T-helper 2 cell treated with Interferon-gamma antibody and Interleukin-4, amounts not matched to agents 5 μg/mL and 100 μg/mL, for 36 hours (primary cell): ENCODE data around the gene FBXW9.
A peak's percentile ranks its signal among the peaks of the same experiment; 100 is the strongest.
"Not testable (repeated sequence)": the region's sequence is repeated elsewhere in the genome, so short reads cannot be mapped to it uniquely, and the experiment has no call there.

Source experiments
- DNase-seq: peaks from one replicate; pipeline ENCODE4 v3.0.0; 2021; ENCODE audit warnings: low spot score
- H3K27ac Mint-ChIP-seq: one replicate; pipeline ENCODE4 v1.8.0; 2021; ENCODE audit warnings: mild to moderate bottlenecking, mixed read lengths
- H3K27me3 Mint-ChIP-seq: one replicate; pipeline ENCODE4 v1.8.0; 2021; ENCODE audit warnings: low read depth, mixed read lengths
- H3K36me3 Mint-ChIP-seq: one replicate; pipeline ENCODE4 v1.8.0; 2021; ENCODE audit warnings: low read depth, mixed read lengths
- H3K4me1 Mint-ChIP-seq: one replicate; pipeline ENCODE4 v1.8.0; 2021; ENCODE audit warnings: low read depth, mixed read lengths
- H3K4me3 Mint-ChIP-seq: one replicate; pipeline ENCODE4 v1.8.0; 2022; ENCODE audit warnings: mild to moderate bottlenecking, moderate library complexity, mixed read lengths
- H3K9me3 Mint-ChIP-seq: one replicate; pipeline ENCODE4 v1.8.0; 2021; ENCODE audit warnings: mixed read lengths

Gene FBXW9

GRCh38 chr19:12703046-12703445, 6.6 kb upstream of the FBXW9 start:
- Mint-ChIP-seq H3K9me3 (no peaks in the 10 kb centered on the region), H3K36me3 (peaks cover 52% of the 10 kb centered on the region), H3K4me3 (no peak overlapping the region), H3K4me1 (no peaks in the 10 kb centered on the region), H3K27ac (no peak overlapping the region), H3K27me3 (no peaks in the 10 kb centered on the region)
- DNase-seq = no peak

DNA sequence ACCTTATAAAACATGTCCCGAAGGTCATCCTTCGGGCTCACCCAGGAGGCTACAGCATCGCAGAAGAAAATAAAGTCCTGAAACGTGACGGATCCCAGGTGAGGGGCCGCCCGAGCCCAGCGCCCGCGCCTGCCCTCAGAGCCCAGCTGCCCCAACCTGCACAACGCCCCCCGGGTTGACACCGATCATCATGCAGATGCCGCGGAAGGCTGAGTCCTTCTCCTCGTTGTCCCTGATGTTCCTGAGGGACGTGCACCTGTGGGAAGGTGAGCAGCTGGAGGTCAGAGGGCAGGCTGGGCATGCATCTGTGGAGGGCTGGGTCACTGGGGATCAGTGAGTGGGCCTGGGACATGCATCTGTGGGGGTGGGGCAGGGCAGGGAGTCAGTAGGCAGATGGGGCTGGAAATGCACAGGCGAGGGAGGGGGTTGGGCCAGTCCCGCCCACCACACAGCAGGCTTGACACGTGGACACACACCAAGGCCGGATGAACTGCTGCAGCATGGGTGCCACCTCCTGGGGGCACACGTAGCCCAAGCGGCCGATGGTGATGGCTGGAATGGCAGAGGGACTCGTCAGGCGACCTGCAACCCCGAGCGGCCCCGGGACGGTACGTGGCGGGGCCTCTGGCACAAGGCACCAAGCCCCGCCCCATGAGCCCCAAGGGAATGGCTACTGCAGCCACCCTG, 5.3 kb upstream of the FBXW9 start:
- DNase-seq = no peak
- no peak overlapping the region for H3K27ac Mint-ChIP-seq
- H3K4me3 Mint-ChIP-seq = no peak overlapping the region
- no peaks in the 10 kb centered on the region for H3K27me3 Mint-ChIP-seq
- no peaks in the 10 kb centered on the region for H3K9me3 Mint-ChIP-seq
- H3K4me1 Mint-ChIP-seq = peaks cover 2% of the 10 kb centered on the region
- peaks cover 49% of the 10 kb centered on the region for H3K36me3 Mint-ChIP-seq

- Mint-ChIP-seq H3K9me3 (no peaks in the 10 kb centered on the region), H3K27me3 (no peaks in the 10 kb centered on the region), H3K36me3 (peaks cover 25% of the 10 kb centered on the region), H3K27ac (peak overlapping the region; percentile 82), H3K4me3 (peak overlapping the region; percentile 62), H3K4me1 (peaks cover 4% of the 10 kb centered on the region)
- DNase-seq = no peak
These were observed 1.7 kb upstream of the FBXW9 start for GRCh38 chr19:12698138-12698537.

DNA sequence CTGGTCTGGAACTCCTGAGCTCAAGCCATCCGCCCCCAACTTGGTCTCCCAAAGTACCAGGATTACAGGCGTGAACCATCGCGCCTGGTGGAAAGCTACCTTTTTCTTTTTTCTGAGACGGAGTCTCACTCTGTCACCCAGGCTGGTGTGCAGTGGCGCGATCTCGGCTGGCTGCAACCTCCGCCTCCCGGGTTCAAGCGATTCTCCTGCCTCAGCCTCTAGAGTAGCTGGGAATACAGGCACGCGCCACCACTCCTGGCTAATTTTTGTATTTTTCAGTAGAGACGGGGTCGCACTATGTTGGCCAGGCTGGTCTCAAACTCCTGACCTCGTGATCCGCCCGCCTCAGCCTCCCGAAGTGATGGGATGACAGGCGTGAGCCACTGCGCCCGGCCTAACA, 994 bp upstream of the FBXW9 start:
- not testable (repeated sequence) for H3K4me1 Mint-ChIP-seq, DNase-seq, H3K9me3 Mint-ChIP-seq, H3K27me3 Mint-ChIP-seq
- Mint-ChIP-seq H3K4me3 (peak overlapping the region; percentile 49), H3K36me3 (peaks cover 20% of the 10 kb centered on the region), H3K27ac (peak overlapping the region; percentile 20)

DNA sequence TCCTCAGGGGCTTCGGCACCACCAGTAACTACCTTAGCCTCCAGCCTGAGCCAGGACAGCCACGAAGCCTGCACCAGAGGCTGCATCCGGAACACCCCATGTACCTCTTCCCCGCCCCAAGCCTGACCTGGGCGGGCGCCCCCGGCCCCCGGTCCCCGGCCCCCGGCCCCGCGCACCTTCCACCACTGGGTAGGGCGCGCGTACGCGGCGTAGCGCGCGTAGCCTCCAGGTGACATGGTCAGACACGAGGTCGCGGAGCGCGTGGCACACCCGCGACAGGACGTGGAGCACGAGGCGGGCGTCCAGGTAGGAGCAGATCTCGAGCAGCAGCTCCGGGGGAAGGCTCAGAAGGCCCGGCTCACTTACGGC, 450 bp downstream of the FBXW9 start:
- Mint-ChIP-seq H3K27me3 (no peaks in the 10 kb centered on the region), H3K9me3 (no peaks in the 10 kb centered on the region), H3K27ac (peak overlapping the region; percentile 45), H3K4me1 (peaks cover 4% of the 10 kb centered on the region), H3K4me3 (peak overlapping the region; percentile 94), H3K36me3 (peaks cover 15% of the 10 kb centered on the region)
- DNase-seq = no peak

- H3K9me3 Mint-ChIP-seq = no peaks in the 10 kb centered on the region
- DNase-seq = no peak
- no peaks in the 10 kb centered on the region for H3K27me3 Mint-ChIP-seq
- H3K36me3 Mint-ChIP-seq = peaks cover 11% of the 10 kb centered on the region
- peak overlapping the region; percentile 45 for H3K27ac Mint-ChIP-seq
- H3K4me1 Mint-ChIP-seq = peaks cover 4% of the 10 kb centered on the region
- peak overlapping the region; percentile 71 for H3K4me3 Mint-ChIP-seq
These were observed 917 bp downstream of the FBXW9 start for GRCh38 chr19:12695514-12695913.

DNA sequence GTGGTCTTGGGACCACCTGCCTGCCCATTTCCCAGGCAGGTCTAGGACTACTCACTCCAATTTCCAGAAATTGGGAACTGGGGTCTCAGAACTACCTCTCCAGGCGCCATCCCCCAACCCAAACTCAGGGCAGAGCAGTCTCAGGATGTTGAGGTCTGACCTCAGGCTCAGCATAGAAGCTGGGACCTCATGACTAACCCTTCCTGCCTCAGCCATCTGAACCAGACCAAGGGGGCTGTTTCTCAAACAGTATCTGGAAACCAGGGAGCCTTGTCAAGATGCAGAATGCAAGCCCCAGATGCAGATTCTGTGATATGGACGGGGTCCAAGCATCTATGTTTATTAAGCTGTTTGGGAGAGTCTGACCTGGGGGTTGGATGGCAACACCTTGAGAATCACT, 1.3 kb downstream of the FBXW9 start:
- peak overlapping the region; percentile 2 for H3K27ac Mint-ChIP-seq
- H3K4me3 Mint-ChIP-seq = no peak overlapping the region
- peaks cover 9% of the 10 kb centered on the region for H3K36me3 Mint-ChIP-seq
- no peaks in the 10 kb centered on the region for H3K27me3 Mint-ChIP-seq
- H3K9me3 Mint-ChIP-seq = no peaks in the 10 kb centered on the region
- H3K4me1 Mint-ChIP-seq = peaks cover 4% of the 10 kb centered on the region
- DNase-seq = no peak

DNA sequence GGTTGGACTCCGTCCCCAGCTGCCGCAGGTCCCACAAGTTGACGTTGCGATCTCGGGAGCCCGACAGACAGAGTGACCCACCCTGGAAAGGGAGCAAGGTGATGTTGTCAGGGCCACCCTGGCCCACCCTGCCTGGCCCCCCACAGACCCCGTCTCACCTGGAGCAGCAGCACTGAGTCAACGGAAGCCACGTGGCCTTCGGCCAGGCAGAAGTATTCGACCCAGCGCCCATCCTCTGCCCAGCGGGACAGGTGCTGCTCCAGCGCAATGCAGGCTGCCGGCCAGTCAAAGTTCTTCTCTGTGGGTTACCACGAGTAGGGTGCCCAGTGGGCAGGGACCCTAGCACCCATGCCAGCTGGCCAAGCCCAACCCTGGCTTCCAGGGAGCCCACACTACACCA, 1.8 kb downstream of the FBXW9 start:
- no peak for DNase-seq
- H3K4me3 Mint-ChIP-seq = no peak overlapping the region
- peaks cover 8% of the 10 kb centered on the region for H3K36me3 Mint-ChIP-seq
- H3K27me3 Mint-ChIP-seq = no peaks in the 10 kb centered on the region
- H3K27ac Mint-ChIP-seq = no peak overlapping the region
- no peaks in the 10 kb centered on the region for H3K9me3 Mint-ChIP-seq
- H3K4me1 Mint-ChIP-seq = peaks cover 4% of the 10 kb centered on the region

DNA sequence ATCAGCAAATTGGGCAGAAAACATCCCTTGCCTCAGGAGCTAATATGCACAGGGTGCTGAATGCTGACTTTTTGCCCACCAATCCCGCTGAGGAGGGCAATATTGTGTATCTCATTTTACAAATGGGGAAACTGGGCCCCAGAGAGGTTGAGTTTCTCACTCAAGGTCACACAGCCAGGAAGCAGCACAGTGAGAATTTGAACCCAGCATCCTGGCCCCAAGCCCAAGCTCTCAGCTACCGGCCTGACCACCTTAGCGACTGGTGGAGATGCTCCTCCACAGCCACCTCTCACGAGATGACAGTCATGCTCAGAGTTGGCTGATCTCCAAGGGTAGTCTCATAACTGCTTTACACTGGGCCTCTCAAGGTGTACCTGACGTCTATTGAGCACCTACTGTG, 3.5 kb downstream of the FBXW9 start:
- Mint-ChIP-seq H3K27me3 (no peaks in the 10 kb centered on the region), H3K9me3 (no peaks in the 10 kb centered on the region), H3K4me1 (peaks cover 4% of the 10 kb centered on the region), H3K36me3 (peaks cover 2% of the 10 kb centered on the region), H3K4me3 (no peak overlapping the region), H3K27ac (no peak overlapping the region)
- DNase-seq = no peak

GRCh38 chr19:12689581-12690216, 6.7 kb downstream of the FBXW9 start:
- H3K36me3 Mint-ChIP-seq = no peaks in the 10 kb centered on the region
- no peak overlapping the region for H3K4me3 Mint-ChIP-seq
- H3K27me3 Mint-ChIP-seq = no peaks in the 10 kb centered on the region
- H3K4me1 Mint-ChIP-seq = no peaks in the 10 kb centered on the region
- no peaks in the 10 kb centered on the region for H3K9me3 Mint-ChIP-seq
- DNase-seq = no peak
- H3K27ac Mint-ChIP-seq = no peak overlapping the region

- DNase-seq = no peak
- Mint-ChIP-seq H3K36me3 (no peaks in the 10 kb centered on the region), H3K4me1 (no peaks in the 10 kb centered on the region), H3K4me3 (no peak overlapping the region), H3K27me3 (no peaks in the 10 kb centered on the region), H3K9me3 (no peaks in the 10 kb centered on the region), H3K27ac (no peak overlapping the region)
These were observed 7.4 kb downstream of the FBXW9 start for GRCh38 chr19:12689012-12689411.

DNA sequence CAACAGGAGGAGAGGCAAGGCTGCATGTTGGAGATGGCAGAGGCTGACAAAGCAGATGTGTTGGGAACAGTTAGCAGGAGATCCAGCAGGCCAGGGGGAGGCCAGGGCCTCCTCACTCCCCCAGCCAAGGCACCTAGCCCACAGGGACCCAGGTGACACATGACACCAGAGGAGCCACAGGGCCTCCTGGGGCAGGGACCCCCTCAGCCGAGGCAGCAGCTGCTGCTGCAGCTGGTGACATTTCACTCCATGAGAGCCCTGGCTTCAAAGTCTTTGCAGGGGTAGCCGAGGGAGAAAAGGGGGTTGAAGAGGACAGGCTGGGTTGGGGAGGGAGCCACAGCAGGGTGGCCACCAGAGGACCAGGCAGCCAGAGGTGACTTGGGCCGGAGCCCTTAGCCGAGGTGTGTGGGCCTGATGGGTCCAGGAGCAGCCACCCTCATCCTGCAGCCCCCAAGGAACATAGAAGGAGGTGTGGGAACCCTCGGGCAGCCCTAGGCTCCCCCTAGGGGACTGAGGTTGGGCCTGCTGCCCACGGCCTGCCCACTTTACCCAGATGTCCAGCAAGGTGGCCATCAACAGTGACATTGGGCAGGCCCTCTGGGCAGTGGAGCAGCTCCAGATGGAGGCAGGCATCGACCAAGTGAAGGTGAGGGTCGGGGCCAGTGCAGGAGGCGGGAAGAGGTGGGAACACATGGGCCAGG, 8.8 kb downstream of the FBXW9 start, which contains the start of gene GNG14:
GNG14 (plus strand) TSS at position 503 of the 701 bp plus-strand sequence; CDS start at position 554, 51 bp downstream.
- H3K4me3 Mint-ChIP-seq = no peak within 1 kb of the TSS
- H3K27ac Mint-ChIP-seq = no peak within 1 kb of the TSS
- no peaks in the 10 kb centered on the region for H3K36me3 Mint-ChIP-seq
- H3K9me3 Mint-ChIP-seq = no peaks in the 10 kb centered on the region
- H3K27me3 Mint-ChIP-seq = no peaks in the 10 kb centered on the region
- DNase-seq = no peak
- H3K4me1 Mint-ChIP-seq = no peaks in the 10 kb centered on the region

GRCh38 chr19:12685831-12686230, 10.6 kb downstream of the FBXW9 start:
- no peaks in the 10 kb centered on the region for H3K27me3 Mint-ChIP-seq
- H3K4me1 Mint-ChIP-seq = peaks cover 4% of the 10 kb centered on the region
- peaks cover 6% of the 10 kb centered on the region for H3K36me3 Mint-ChIP-seq
- no peak overlapping the region for H3K4me3 Mint-ChIP-seq
- no peak overlapping the region for H3K27ac Mint-ChIP-seq
- no peak for DNase-seq
- no peaks in the 10 kb centered on the region for H3K9me3 Mint-ChIP-seq
